ENCODE measurements around the gene LGR5. TPM values are rescaled to one million over a fixed set of nuclear protein-coding genes. Genes with fewer than 3 reads are reported as not detected.

Gene LGR5
- total and polyA plus RNA-seq, 2 of the 8 experiments (the other 6 are each of a cell fraction or from before 2014, with no cell fraction given): 0.08 to 0.19 TPM

- ChIA-PET CTCF (ENCODE audit: partially characterized antibody) (interaction anchor here (1.4 kb wide), 1 partner anchor 109 kb away, joined by 4 read pairs; no protein-coding TSS in a partner anchor), POLR2A (ENCODE audit: partially characterized antibody) (no interaction called here)
- FAIRE-seq: no peak
- no peak for TF ChIP-seq MAFK (IDR thresholded peaks at IDR 0.05; ENCODE audit: low read depth, low read length)
- TF ChIP-seq EGR1 (IDR thresholded peaks at IDR 0.05; ENCODE audit: borderline replicate concordance, low read depth, low read length): no peak
- TF ChIP-seq SIN3A (conservative IDR thresholded peaks at IDR 0.05 in 1 of 2, IDR thresholded peaks at IDR 0.05 in 1 of 2; ENCODE audit: low read depth in 1 of 2, low read length in 2 of 2): no peak
- no peak for TF ChIP-seq GABPA (IDR thresholded peaks at IDR 0.05; ENCODE audit: borderline replicate concordance, insufficient read depth, low read length)
- TF ChIP-seq HDAC2 (IDR thresholded peaks at IDR 0.05; ENCODE audit: borderline replicate concordance in 1 of 2, low read depth in 2 of 2, low read length in 2 of 2): no peak
- TF ChIP-seq EZH2 (IDR thresholded peaks at IDR 0.05; ENCODE audit: low read depth, low read length, severe bottlenecking): no peak
- TF ChIP-seq CBX5 (IDR thresholded peaks at IDR 0.05; ENCODE audit: low read depth, low read length): no peak
- TF ChIP-seq ATF3 (IDR thresholded peaks at IDR 0.05; ENCODE audit: insufficient read depth, low read depth, low read length): no peak
- TF ChIP-seq RBBP5 (IDR thresholded peaks at IDR 0.05; ENCODE audit: borderline replicate concordance, low read depth, low read length): no peak
- TF ChIP-seq BCL11A (IDR thresholded peaks at IDR 0.05; ENCODE audit: low read depth in 2 of 2, low read length in 2 of 2): no peak
- no peak for TF ChIP-seq RNF2 (IDR thresholded peaks at IDR 0.05; ENCODE audit: borderline replicate concordance, low read depth, low read length, missing control alignments, poor library complexity, severe bottlenecking)
- TF ChIP-seq RXRA (IDR thresholded peaks at IDR 0.05; ENCODE audit: insufficient read depth, low read depth, low read length): no peak
These were observed 118.8 kb downstream of the LGR5 start for GRCh38 chr12:71558445-71558844.

More at GRCh38 chr12:71558445-71558844, 118.8 kb downstream of the LGR5 start:
- no peak overlapping the region for H2BK120ac ChIP-seq (replicated peaks; ENCODE audit: low read depth, low read length)
- no peaks in the 10 kb centered on the region for H4K20me1 ChIP-seq (replicated peaks in 1 of 2; ENCODE audit: control insufficient read depth in 1 of 2, insufficient read depth in 2 of 2, low read length in 2 of 2)
- peaks cover 0 to 2% (median 0%) of the 10 kb centered on the region in 4 experiments; a peak in 2 of 7 replicates for H3K4me1 ChIP-seq (replicated peaks in 1 of 4; ENCODE audit: control insufficient read depth in 3 of 4, insufficient read depth in 4 of 4, low read length in 3 of 4)
- H3K14ac ChIP-seq (ENCODE audit: insufficient read length): no peak overlapping the region
- no peak overlapping the region for H2BK15ac ChIP-seq (ENCODE audit: low read length)
- no peak overlapping the region for H4K8ac ChIP-seq (ENCODE audit: extremely low read depth, insufficient read depth, low read length)
- H3K79me2 ChIP-seq (ENCODE audit: control insufficient read depth in 1 of 2, insufficient read depth in 2 of 2, low read length in 2 of 2): no peaks in the 10 kb centered on the region
- no peak overlapping the region for H3K23ac ChIP-seq (ENCODE audit: insufficient read length)
- no peak overlapping the region for H3K27ac ChIP-seq (ENCODE audit: low read depth, low read length)
- H3K4ac ChIP-seq (replicated peaks; ENCODE audit: insufficient read length, low read depth, low read length): no peak overlapping the region
- no peak overlapping the region for H3K4me3 ChIP-seq (ENCODE audit: extremely low read depth in 1 of 4, insufficient read depth in 2 of 4, low read depth in 3 of 4, low read length in 4 of 4)
- H3K36me3 ChIP-seq (ENCODE audit: control insufficient read depth in 2 of 4, insufficient read depth in 4 of 4, low read length in 3 of 4): no peaks in the 10 kb centered on the region
- no peaks in the 10 kb centered on the region for H3K23me2 ChIP-seq (ENCODE audit: low read depth, low read length)
- no peaks in the 10 kb centered on the region for H3K79me1 ChIP-seq (ENCODE audit: low read depth, low read length)
- no peak overlapping the region for H3K4me2 ChIP-seq (ENCODE audit: insufficient read depth in 1 of 2, low read depth in 2 of 2, low read length in 2 of 2)
- H4K5ac ChIP-seq (ENCODE audit: insufficient read length, low read depth, low read length): no peak overlapping the region
- H4K91ac ChIP-seq (replicated peaks; ENCODE audit: insufficient read length, low read length): no peak overlapping the region
- no peak overlapping the region for H2BK12ac ChIP-seq (ENCODE audit: low read depth, low read length)
- H2BK20ac ChIP-seq (ENCODE audit: low read length): no peak overlapping the region
- no peak overlapping the region for H2AK5ac ChIP-seq (ENCODE audit: low read depth, low read length)
- H3K9ac ChIP-seq (replicated peaks in 1 of 4; ENCODE audit: extremely low read depth in 1 of 4, low read depth in 3 of 4, low read length in 3 of 4): no peak overlapping the region
- H3K56ac ChIP-seq (replicated peaks; ENCODE audit: insufficient read length, low read depth, low read length): no peak overlapping the region
- H2BK5ac ChIP-seq (ENCODE audit: low read depth, low read length): no peak overlapping the region
- no peak for DNase-seq (ENCODE audit: low read depth in 1 of 2, low spot score in 2 of 2)
- H3K9me3 ChIP-seq (ENCODE audit: insufficient read depth in 2 of 2, low read depth in 1 of 2, low read length in 1 of 2): no peaks in the 10 kb centered on the region
- H2AFZ ChIP-seq (ENCODE audit: low read length): no peak overlapping the region
- H3K18ac ChIP-seq (ENCODE audit: extremely low read depth, low read length): no peak overlapping the region
- WGBS, 2 experiments (ENCODE audit: extremely low coverage in 1 of 2, insufficient coverage in 1 of 2, insufficient read length in 1 of 2, insufficient replicate concordance in 2 of 2, low coverage in 1 of 2, low lambda C conversion rate in 2 of 2, missing lambda C conversion rate in 1 of 2): 88% methylated on average over 3 of the region's 3 CpGs; no CpG with 5 or more reads in 1 of the 2 experiments
- H3K27me3 ChIP-seq (replicated peaks in 1 of 4; ENCODE audit: control insufficient read depth in 3 of 4, extremely low read depth in 1 of 4, insufficient read depth in 3 of 4, low read length in 3 of 4): peaks cover 0 to 1% (median 0%) of the 10 kb centered on the region in 4 experiments; a peak in 1 of 7 replicates
